WTC11 (cell line): ENCODE measurements around the gene SYNDIG1. TPM values are rescaled to one million over a fixed set of nuclear protein-coding genes. Genes with fewer than 3 reads are reported as not detected.

Experiments used
- ATAC-seq: fragments of 200-7000 bp; cut with Tn5 transposase; 2 replicates; pipeline ENCODE4 v1.10.0; 2021; ENCODE audit warnings: mild to moderate bottlenecking, moderate library complexity
- CTCF ChIA-PET: fragments of 300-600 bp; sonication (Branson Sonifier 250); formaldehyde crosslinking; loops from one replicate; lab custom pipeline; 2021; ENCODE audit warnings: antibody characterized with exemption; lab: Charles Lee
- POLR2A ChIA-PET: fragments of 350-600 bp; sonication (Branson Sonifier 250); formaldehyde crosslinking; loops from one replicate; lab custom pipeline; 2021; ENCODE audit warnings: antibody characterized with exemption; lab: Charles Lee
- DNase-seq: peaks from one replicate; pipeline ENCODE4 v3.0.0; 2021; ENCODE audit warnings: low spot score
- H3K27ac Mint-ChIP-seq: 2 replicates; pipeline ENCODE4 v1.8.0; 2021; ENCODE audit warnings: mixed read lengths
- H3K27me3 Mint-ChIP-seq: 2 replicates; pipeline ENCODE4 v1.8.0; 2021; ENCODE audit warnings: low read depth, mild to moderate bottlenecking, moderate library complexity, mixed read lengths
- H3K36me3 Mint-ChIP-seq: 2 replicates; pipeline ENCODE4 v1.8.0; 2021; ENCODE audit warnings: mixed read lengths
- H3K4me1 Mint-ChIP-seq: 2 replicates; pipeline ENCODE4 v1.8.0; 2022; ENCODE audit warnings: mixed read lengths
- H3K4me3 Mint-ChIP-seq: 2 replicates; pipeline ENCODE4 v1.8.0; 2021; ENCODE audit warnings: mild to moderate bottlenecking, moderate library complexity, mixed read lengths
- H3K9me3 Mint-ChIP-seq: 2 replicates; pipeline ENCODE4 v1.8.0; 2021; ENCODE audit warnings: mixed read lengths
- ATF1 ChIP-seq: sonication (generic); formaldehyde crosslinking; IDR thresholded peaks from 2 replicates; pipeline ENCODE4 v1.8.1; 2023; ENCODE audit warnings: mild to moderate bottlenecking, moderate library complexity, missing genetic modification reagents
- ATF6 ChIP-seq: sonication (generic); formaldehyde crosslinking; IDR thresholded peaks from 2 replicates; pipeline ENCODE4 v1.8.1; 2023; ENCODE audit warnings: mild to moderate bottlenecking, missing genetic modification reagents
- E2F1 ChIP-seq: sonication (generic); formaldehyde crosslinking; IDR thresholded peaks from 2 replicates; pipeline ENCODE4 v1.8.0; 2022; ENCODE audit warnings: mild to moderate bottlenecking, missing genetic modification reagents
- EMX1 ChIP-seq: fragments of 250-450 bp; sonication (Bioruptor Pico); IDR thresholded peaks from 2 replicates; pipeline ENCODE4 v1.8.0; 2021; ENCODE audit warnings: mild to moderate bottlenecking
- FOXK1 ChIP-seq: sonication (generic); formaldehyde crosslinking; IDR thresholded peaks from 2 replicates; pipeline ENCODE4 v1.8.0; 2022; ENCODE audit warnings: mild to moderate bottlenecking, moderate library complexity, missing genetic modification reagents
- NR3C1 ChIP-seq: sonication (generic); formaldehyde crosslinking; conservative IDR thresholded peaks from 2 replicates; pipeline ENCODE4 v1.8.1; 2023; ENCODE audit warnings: low read depth, mild to moderate bottlenecking, missing genetic modification reagents
- PRDM15 ChIP-seq: sonication (generic); formaldehyde crosslinking; IDR thresholded peaks from 2 replicates; pipeline ENCODE4 v1.8.0; 2022; ENCODE audit warnings: missing genetic modification reagents
- SMAD3 ChIP-seq: sonication (generic); formaldehyde crosslinking; IDR thresholded peaks from 2 replicates; pipeline ENCODE4 v1.8.0; 2022; ENCODE audit warnings: missing genetic modification reagents, mild to moderate bottlenecking, borderline replicate concordance
- USF2 ChIP-seq: sonication (generic); formaldehyde crosslinking; IDR thresholded peaks from 2 replicates; pipeline ENCODE4 v1.8.1; 2023; ENCODE audit warnings: mild to moderate bottlenecking, missing genetic modification reagents, moderate library complexity
- ZNF121 ChIP-seq: sonication (generic); formaldehyde crosslinking; IDR thresholded peaks from 2 replicates; pipeline ENCODE4 v1.8.0; 2023; ENCODE audit warnings: missing genetic modification reagents
- ZNF281 ChIP-seq: sonication (generic); formaldehyde crosslinking; IDR thresholded peaks from 2 replicates; pipeline ENCODE4 v1.8.0; 2023; ENCODE audit warnings: mild to moderate bottlenecking, missing genetic modification reagents
- ZNF671 ChIP-seq: fragments of 250-450 bp; sonication (Bioruptor Pico); IDR thresholded peaks from 2 replicates; pipeline ENCODE4 v1.8.0; 2021; ENCODE audit warnings: mild to moderate bottlenecking
- total RNA-seq: library from RNA; stranded (reverse); gene quantifications from 3 replicates; pipeline ENCODE4 v1.2.3, GENCODE V29; 2021

The SYNDIG1 gene
- total RNA-seq, 1 experiment from 2014 or later: 6.4 TPM

- ChIA-PET POLR2A (no interaction called here), CTCF (no interaction called here)
- peaks cover 13% of the 10 kb centered on the region for H3K4me1 Mint-ChIP-seq
These were observed 38.0 kb upstream of the SYNDIG1 start for GRCh38 chr20:24431279-24432045.

More at GRCh38 chr20:24431279-24432045, 38.0 kb upstream of the SYNDIG1 start:
- Mint-ChIP-seq H3K4me3 (no peak overlapping the region), H3K27me3 (no peaks in the 10 kb centered on the region), H3K36me3 (peaks cover 5% of the 10 kb centered on the region; the same call in 1 of the 2 replicates), H3K27ac (no peak overlapping the region), H3K9me3 (peaks cover 8% of the 10 kb centered on the region)
- ATAC-seq: no peak
- no peak for DNase-seq
- TF ChIP-seq ATF1 (CRISPR knock-in tag) (no peak), USF2 (CRISPR knock-in tag) (no peak), E2F1 (CRISPR knock-in tag) (no peak), PRDM15 (CRISPR knock-in tag) (no peak), NR3C1 (CRISPR knock-in tag) (no peak), ZNF281 (CRISPR knock-in tag) (no peak), FOXK1 (CRISPR knock-in tag) (no peak), SMAD3 (CRISPR knock-in tag) (no peak), ZNF121 (CRISPR knock-in tag) (no peak), ATF6 (CRISPR knock-in tag) (no peak), EMX1 (CRISPR knock-in tag) (no peak), ZNF671 (CRISPR knock-in tag) (no peak)
